BLaER1 treated with 17β-estradiol and CSF1 and Interleukin-3, amounts not matched to agents 10 nM and 100 nM (cell line): ENCODE results near the gene PFDN4.

Experiments used
- H3K27ac ChIP-seq, 11 experiments: shearing (Covaris generic); formaldehyde crosslinking; 2 replicates each; pipeline ENCODE4 v1.8.1; 2022
- H3K27me3 ChIP-seq, 11 experiments: shearing (Covaris generic); formaldehyde crosslinking; 2 replicates each; pipeline ENCODE4 v1.8.1; 2022
- H3K36me3 ChIP-seq, 11 experiments: shearing (Covaris generic); formaldehyde crosslinking; 2 replicates each; pipeline ENCODE4 v1.8.1; 2022
- H3K4me1 ChIP-seq, 10 experiments: shearing (Covaris generic); formaldehyde crosslinking; 2 replicates each; pipeline ENCODE4 v1.8.1; 2022
- H3K4me2 ChIP-seq, 11 experiments: shearing (Covaris generic); formaldehyde crosslinking; 2 replicates each; pipeline ENCODE4 v1.8.1; 2022
- H3K4me3 ChIP-seq, 10 experiments: shearing (Covaris generic); formaldehyde crosslinking; 2 replicates each; pipeline ENCODE4 v1.8.1; 2022
- H3K9ac ChIP-seq, 11 experiments: shearing (Covaris generic); formaldehyde crosslinking; 2 replicates each; pipeline ENCODE4 v1.8.1; 2022
- H3K9me3 ChIP-seq, 11 experiments: shearing (Covaris generic); formaldehyde crosslinking; replicated peaks in 1 of 11; 2 replicates each; pipeline ENCODE4 v1.8.1; 2022
- H4K20me1 ChIP-seq, 11 experiments: shearing (Covaris generic); formaldehyde crosslinking; 2 replicates each; pipeline ENCODE4 v1.8.1; 2022
- Cebpa-rat ChIP-seq, 11 experiments: shearing (Covaris generic); IDR thresholded peaks; 2 replicates each; pipeline ENCODE4 v1.8.1; 2022

PFDN4 gene

DNA sequence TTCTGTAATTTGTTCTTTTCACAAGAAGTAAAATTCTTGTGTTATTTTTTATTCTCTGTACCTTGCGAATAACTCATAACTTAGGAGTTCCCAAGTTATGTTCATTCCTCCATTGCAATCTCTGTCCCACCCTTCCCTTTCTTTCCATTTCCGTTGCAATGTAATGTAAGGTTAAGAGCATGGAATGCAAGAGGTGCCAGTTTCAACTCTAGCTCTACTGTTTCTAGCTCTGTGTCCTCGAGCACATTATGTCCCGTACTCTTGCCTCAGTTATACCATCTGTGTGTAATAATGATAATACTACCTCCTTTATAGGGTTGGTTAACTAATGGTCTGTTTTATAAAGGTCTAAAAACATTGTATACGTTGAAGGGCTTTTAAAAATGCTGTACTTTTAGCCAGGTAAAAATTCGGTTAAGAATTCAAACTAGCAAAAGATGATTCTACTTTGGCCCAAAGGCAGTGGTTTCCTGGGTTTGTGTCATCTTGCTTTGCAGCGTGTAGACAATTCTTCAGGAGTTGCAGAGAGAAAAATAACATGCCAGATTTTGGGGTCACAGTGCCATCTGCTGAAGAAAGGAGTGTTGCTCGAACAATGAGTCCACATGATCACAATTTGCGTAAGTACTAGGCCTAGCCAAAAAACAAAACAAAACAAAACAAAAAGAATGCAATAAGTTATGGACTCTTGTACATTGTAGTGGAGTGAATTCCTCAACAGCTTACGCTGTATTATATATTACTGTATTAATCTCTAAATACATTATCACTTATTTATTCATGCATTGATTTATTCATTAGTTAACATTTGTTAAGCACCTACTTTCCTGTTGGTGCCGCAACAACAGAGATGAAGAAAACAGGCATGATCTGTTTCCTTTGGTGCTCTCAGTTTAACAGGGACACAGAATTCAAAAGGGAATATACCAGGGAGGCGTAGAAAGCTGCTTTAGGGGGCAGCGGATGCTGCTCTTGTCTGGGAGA is 10.0 kb upstream of the PFDN4 start:
- Histone ChIP-seq H3K27me3 (no peaks in the 10 kb centered on the region), H3K4me3 (no peak overlapping the region), H3K9me3 (no peaks in the 10 kb centered on the region), H3K9ac (no peak overlapping the region), H3K4me1 (peaks cover 0 to 9% (median 0%) of the 10 kb centered on the region in 10 experiments; a peak in 6 of 20 replicates), H4K20me1 (no peaks in the 10 kb centered on the region), H3K36me3 (no peaks in the 10 kb centered on the region), H3K27ac (no peak overlapping the region), H3K4me2 (no peak overlapping the region)
- TF ChIP-seq Cebpa-rat (IDR thresholded peaks at IDR 0.05): no peak

DNA sequence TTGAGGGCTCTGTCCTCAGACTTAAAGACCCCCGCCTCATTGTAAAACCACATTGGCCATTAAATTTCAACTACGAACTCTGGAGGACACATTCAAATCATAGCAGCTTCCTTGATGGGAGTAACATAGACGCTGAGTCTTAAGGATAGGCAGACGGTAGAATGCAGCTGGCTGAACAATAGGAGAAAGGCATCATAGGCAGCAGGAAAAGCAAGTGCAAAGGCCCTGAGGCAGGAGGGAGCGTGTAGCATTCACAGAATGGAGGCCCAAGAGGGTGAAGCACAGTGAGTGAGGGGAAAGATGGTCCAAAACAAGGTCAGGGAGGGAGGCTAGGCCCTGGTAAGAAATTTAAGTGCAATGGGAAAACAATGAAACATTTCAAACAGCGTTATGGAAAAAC is 8.6 kb upstream of the PFDN4 start:
- no peak overlapping the region for H3K4me3 ChIP-seq
- no peak overlapping the region for H3K27ac ChIP-seq
- no peak overlapping the region for H3K9ac ChIP-seq
- TF ChIP-seq Cebpa-rat (IDR thresholded peaks at IDR 0.05): no peak
- no peak overlapping the region for H3K4me2 ChIP-seq
- peaks cover 0 to 23% (median 5%) of the 10 kb centered on the region in 10 experiments; a peak in 10 of 20 replicates for H3K4me1 ChIP-seq
- H3K36me3 ChIP-seq: no peaks in the 10 kb centered on the region
- H4K20me1 ChIP-seq: no peaks in the 10 kb centered on the region
- no peaks in the 10 kb centered on the region for H3K27me3 ChIP-seq
- no peaks in the 10 kb centered on the region for H3K9me3 ChIP-seq

DNA sequence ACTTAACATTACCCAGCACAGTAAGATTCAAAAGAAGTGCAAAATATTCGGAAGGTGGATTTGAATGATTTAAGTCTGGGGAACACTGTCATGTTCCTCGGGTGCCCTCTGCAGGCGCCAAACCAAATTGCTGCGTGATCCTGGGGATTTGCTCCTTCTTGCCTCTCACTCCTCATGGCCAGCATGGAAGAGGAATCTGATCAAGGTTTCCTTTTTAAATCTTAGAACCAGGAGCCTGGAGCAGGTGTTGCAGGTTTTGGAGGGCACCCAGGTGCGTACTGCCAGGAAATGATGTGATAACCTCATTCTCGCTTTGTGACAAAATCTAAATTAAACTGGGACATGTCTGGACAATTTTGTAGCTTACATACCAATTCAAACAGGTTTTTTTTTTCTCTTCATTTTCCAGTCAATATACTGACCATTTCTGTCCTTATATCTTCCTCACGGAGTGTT is 8.1 kb upstream of the PFDN4 start:
- Histone ChIP-seq H4K20me1 (no peaks in the 10 kb centered on the region), H3K9ac (no peak overlapping the region), H3K27ac (no peak overlapping the region), H3K36me3 (no peaks in the 10 kb centered on the region), H3K4me1 (peaks cover 0 to 28% (median 6%) of the 10 kb centered on the region in 10 experiments; a peak in 10 of 20 replicates), H3K4me3 (no peak overlapping the region), H3K27me3 (no peaks in the 10 kb centered on the region), H3K4me2 (no peak overlapping the region), H3K9me3 (no peaks in the 10 kb centered on the region)
- TF ChIP-seq Cebpa-rat (IDR thresholded peaks at IDR 0.05): no peak

DNA sequence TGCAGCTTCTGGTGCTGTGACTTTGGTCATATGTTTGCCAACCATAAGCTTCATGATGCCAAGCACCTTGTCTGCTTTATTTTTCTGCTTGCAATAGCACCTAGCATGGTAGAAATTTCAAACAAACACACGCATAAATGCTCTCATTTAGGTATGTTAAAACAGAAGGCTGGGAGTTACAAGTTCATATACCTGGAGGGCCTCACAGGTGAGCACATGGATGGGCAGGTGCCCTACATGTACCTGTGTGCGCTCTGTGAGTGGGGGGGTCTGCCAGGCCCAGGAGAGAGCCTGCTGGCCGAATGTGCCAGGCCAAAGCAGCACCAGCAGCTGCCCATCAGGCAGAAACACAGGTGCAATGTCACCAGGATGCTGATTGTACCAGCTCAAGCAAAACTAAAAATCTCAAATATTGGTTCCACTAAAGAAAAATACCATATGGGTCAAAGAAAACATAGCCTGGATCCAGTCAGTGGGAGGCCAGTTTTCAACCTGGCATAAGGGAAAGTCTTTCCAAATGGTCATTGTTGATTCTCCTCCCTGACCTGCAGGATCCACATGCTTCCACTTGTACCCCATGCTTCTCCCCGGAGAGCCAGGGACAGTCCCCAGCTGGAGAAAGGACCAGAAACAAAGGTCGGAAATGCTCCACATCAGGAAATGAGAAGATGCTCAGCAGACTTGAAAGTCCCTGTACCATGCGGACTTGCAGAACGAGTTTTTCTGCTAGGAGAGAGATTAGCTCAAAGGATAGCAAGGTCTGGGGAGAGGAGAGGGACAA is 7.2 kb upstream of the PFDN4 start:
- Histone ChIP-seq H4K20me1 (no peaks in the 10 kb centered on the region), H3K4me1 (peaks cover 0 to 37% (median 6%) of the 10 kb centered on the region in 10 experiments; a peak in 10 of 20 replicates), H3K4me2 (no peak overlapping the region), H3K9me3 (no peaks in the 10 kb centered on the region), H3K27ac (no peak overlapping the region), H3K36me3 (no peaks in the 10 kb centered on the region), H3K27me3 (no peaks in the 10 kb centered on the region), H3K4me3 (no peak overlapping the region), H3K9ac (no peak overlapping the region)
- TF ChIP-seq Cebpa-rat (IDR thresholded peaks at IDR 0.05): no peak

DNA sequence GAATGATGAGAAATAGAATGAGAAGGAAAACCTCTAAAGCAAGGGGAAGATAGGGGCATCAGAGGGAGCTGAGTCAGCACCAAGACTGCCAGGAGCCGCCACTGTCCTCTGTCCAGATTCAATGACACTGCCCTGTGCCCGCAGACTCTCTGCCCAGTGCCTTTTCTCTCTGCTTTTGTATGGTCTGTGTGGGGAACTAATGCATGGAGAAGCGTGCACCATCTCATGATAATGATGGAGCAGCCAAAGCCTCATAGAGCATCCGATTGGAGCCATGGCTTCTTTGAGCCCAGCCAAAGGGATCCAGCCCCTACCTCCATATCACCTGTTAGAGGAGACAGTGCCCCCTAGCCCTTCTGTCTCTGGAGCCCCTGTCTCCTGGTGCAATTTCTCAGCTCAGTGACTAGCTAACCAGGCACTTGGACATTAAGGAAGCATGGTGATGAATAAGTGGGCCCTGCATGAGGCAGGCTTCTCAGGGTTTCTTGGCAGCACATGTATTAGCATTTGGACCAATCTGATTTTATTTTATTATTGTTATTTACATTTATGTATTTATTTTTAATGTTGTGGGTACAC is 6.5 kb upstream of the PFDN4 start:
- Histone ChIP-seq H3K9me3 (no peaks in the 10 kb centered on the region), H3K4me2 (no peak overlapping the region), H4K20me1 (no peaks in the 10 kb centered on the region), H3K27ac (no peak overlapping the region), H3K9ac (no peak overlapping the region), H3K4me3 (no peak overlapping the region), H3K36me3 (no peaks in the 10 kb centered on the region), H3K27me3 (no peaks in the 10 kb centered on the region), H3K4me1 (peaks cover 0 to 44% (median 6%) of the 10 kb centered on the region in 10 experiments; a peak in 10 of 20 replicates)
- no peak for TF ChIP-seq Cebpa-rat (IDR thresholded peaks at IDR 0.05)

DNA sequence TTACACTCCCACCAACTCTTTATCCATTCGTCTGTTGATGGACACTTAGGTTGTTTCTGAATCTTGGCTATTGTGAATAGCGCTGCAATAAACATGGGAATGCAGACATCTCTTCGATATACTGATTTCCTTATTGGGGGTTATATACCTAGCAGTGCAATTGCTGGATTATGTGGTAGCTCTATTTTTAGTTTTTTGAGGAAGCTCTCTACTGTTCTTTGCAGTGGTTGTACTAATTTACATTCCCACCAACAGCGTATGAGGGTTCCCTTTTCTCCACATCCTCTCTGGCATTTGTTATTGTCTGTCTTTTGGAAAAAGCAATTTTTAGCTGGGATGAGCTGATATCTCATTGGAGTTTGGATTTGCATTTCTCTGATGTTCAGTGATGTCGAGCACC is 4.6 kb upstream of the PFDN4 start:
- peak overlapping the region in 4 of 11 experiments; percentile 19 to 84 (median 62); a peak in 7 of 22 replicates for H3K4me2 ChIP-seq
- no peak overlapping the region for H3K9ac ChIP-seq
- H3K4me3 ChIP-seq: no peak overlapping the region
- no peak for TF ChIP-seq Cebpa-rat (IDR thresholded peaks at IDR 0.05)
- no peaks in the 10 kb centered on the region for H3K9me3 ChIP-seq
- no peaks in the 10 kb centered on the region for H3K36me3 ChIP-seq
- no peaks in the 10 kb centered on the region for H3K27me3 ChIP-seq
- no peaks in the 10 kb centered on the region for H4K20me1 ChIP-seq
- H3K4me1 ChIP-seq: peaks cover 0 to 45% (median 6%) of the 10 kb centered on the region in 10 experiments; a peak in 10 of 20 replicates
- H3K27ac ChIP-seq: no peak overlapping the region

DNA sequence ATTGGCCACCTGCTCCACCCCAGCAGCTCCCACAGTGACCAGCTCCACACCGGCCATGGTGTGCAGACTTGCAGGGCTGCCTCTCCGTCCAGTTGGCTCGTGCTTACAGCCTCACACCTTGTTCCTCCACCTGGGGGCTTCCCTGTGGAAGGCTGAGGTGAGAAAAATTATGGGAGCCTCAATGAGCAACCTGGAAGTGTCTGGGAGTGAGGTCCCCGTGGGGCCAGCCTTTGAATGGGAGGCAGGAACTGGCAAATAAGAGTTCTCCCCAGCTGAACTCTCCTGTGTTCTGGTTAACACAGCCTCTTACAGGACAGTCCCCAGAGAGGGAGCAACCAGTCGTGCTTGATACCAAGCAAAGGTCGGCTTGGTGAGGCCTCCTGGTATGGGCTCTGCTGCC is 3.8 kb upstream of the PFDN4 start:
- Histone ChIP-seq H3K27ac (no peak overlapping the region), H3K9me3 (no peaks in the 10 kb centered on the region), H3K36me3 (no peaks in the 10 kb centered on the region), H4K20me1 (peaks cover 0 to 3% (median 0%) of the 10 kb centered on the region in 11 experiments; a peak in 6 of 22 replicates), H3K4me2 (peak overlapping the region in 4 of 11 experiments; percentile 21 to 84 (median 62); a peak in 7 of 22 replicates), H3K9ac (peak overlapping the region in 1 of 11 experiments; percentile 39; a peak in 1 of 22 replicates), H3K4me1 (peaks cover 3 to 48% (median 9%) of the 10 kb centered on the region in 10 experiments), H3K27me3 (no peaks in the 10 kb centered on the region), H3K4me3 (no peak overlapping the region)
- TF ChIP-seq Cebpa-rat (IDR thresholded peaks at IDR 0.05): no peak

DNA sequence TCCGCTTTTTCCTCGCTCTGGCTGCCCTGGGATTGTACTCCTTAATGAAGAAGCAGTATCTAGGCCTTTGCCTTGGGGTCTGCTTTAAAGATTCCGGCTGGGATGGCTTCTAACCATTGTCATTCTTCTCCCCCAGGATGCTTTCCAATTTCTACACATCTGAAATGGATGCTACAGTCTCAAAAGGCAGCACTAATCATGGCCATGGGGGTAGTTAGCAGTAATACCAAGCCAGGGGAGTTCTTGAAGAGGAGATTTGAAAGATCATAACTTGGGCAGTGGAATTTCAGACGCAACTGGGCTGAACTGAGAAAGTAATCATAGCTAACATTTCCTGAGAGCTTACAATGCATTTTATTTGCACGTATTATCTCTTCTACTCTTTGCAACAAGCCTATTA is 3.4 kb upstream of the PFDN4 start:
- Histone ChIP-seq H3K27me3 (no peaks in the 10 kb centered on the region), H3K36me3 (no peaks in the 10 kb centered on the region), H3K9ac (peak overlapping the region in 1 of 11 experiments; percentile 39; a peak in 1 of 22 replicates), H3K4me2 (peak overlapping the region in 5 of 11 experiments; percentile 0 to 84 (median 56); a peak in 5 of 22 replicates), H3K9me3 (no peaks in the 10 kb centered on the region), H3K4me1 (peaks cover 8 to 53% (median 13%) of the 10 kb centered on the region in 10 experiments), H3K27ac (no peak overlapping the region), H4K20me1 (peaks cover 0 to 8% (median 0%) of the 10 kb centered on the region in 11 experiments; a peak in 6 of 22 replicates), H3K4me3 (no peak overlapping the region)
- TF ChIP-seq Cebpa-rat (IDR thresholded peaks at IDR 0.05): no peak
